GM12872 (cell line): ENCODE measurements around the gene SPZ1.

Source experiments
- TF ChIP-seq, protein P1 (sequence below): IDR thresholded peaks from 3 replicates; pipeline ENCODE4 v1.5.1; 2011; ENCODE audit warnings: low read depth, mild to moderate bottlenecking, low read length, moderate library complexity; ENCODE audit not compliant: insufficient read depth

Gene SPZ1

DNA sequence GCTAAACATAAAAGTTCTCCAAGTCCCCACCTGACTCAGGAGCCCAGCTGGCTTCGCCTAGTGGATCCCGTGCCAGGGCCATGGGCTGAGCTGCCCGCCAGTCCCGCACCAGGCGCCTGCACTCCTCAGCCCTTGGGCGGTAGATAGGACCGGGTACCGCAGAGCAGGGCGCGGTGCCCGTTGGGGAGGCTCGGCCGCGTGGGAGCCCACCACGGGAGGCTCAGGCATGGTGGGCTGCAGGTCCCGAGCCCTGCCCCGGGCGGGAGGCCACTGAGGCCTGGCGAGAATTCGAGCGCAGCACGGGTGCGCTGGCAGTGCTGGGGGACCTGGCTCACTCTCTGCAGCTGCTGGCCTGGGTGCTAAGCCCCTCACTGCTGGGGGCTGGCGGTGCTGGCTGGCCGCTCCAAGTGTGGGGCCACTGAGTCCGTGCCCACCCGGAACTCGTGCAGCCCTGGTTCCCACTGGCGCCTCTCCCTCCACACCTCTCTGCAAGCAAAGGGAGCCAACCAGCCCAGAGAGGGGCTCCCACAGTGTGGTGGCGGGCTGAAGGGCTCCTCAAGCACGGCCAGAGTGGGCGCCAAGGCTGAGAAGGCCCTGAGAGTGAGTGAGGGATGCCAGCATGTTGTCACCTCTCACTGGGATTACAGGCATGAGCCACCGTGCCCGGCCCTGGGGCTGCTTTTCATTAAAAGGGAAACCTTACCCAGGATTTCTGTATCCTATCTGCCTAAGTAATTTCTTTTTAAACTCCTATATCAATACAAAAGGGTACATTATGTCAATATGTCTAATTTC, 9.7 kb upstream of the SPZ1 start:
- TF ChIP-seq, protein P1, sequence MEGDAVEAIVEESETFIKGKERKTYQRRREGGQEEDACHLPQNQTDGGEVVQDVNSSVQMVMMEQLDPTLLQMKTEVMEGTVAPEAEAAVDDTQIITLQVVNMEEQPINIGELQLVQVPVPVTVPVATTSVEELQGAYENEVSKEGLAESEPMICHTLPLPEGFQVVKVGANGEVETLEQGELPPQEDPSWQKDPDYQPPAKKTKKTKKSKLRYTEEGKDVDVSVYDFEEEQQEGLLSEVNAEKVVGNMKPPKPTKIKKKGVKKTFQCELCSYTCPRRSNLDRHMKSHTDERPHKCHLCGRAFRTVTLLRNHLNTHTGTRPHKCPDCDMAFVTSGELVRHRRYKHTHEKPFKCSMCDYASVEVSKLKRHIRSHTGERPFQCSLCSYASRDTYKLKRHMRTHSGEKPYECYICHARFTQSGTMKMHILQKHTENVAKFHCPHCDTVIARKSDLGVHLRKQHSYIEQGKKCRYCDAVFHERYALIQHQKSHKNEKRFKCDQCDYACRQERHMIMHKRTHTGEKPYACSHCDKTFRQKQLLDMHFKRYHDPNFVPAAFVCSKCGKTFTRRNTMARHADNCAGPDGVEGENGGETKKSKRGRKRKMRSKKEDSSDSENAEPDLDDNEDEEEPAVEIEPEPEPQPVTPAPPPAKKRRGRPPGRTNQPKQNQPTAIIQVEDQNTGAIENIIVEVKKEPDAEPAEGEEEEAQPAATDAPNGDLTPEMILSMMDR: no peak

GRCh38 chr5:80315244-80315643, 4.6 kb upstream of the SPZ1 start:
- TF ChIP-seq, protein P1: no peak

DNA sequence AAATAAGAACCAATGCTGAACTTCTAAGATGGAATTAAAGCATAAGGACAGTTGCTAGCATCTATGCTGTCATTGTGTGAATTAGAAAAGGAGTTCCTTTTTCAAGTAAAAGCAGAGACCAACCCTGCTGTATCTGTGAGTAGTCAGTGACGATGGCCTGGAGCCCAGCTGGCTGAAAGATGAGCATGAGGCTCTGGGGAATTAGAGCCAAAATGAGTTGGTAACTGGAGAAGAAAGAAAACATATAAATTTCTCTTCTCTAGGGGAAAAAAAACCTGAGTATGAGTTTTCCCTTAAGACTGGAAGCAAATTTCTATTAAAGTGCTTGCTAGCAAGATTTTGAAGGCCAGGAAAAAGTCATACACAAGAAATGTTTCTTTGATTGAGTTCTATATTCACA, 1.6 kb upstream of the SPZ1 start:
- TF ChIP-seq, protein P1: no peak

DNA sequence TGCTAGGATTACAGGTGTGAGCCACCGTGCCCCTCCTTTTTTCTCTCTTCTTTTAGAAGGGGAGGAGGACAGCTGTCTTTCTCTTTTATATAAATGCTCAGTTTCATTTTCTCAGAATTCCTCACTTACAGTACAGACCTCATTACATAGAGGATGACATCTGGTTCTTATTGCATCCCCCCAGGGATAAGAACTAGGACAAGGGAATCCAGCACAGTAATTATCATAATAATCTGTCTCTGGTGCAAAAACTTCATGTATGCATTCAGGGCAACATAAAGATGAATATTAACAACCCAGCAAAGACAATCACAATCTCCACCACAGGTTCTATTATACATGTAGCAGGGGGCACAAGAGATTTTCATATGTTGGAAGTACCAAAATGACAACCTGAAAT, 5.1 kb downstream of the SPZ1 start:
- TF ChIP-seq, protein P1: no peak

- TF ChIP-seq, protein P1: no peak
Measured at GRCh38 chr5:80326468-80326867, 6.7 kb downstream of the SPZ1 start.

GRCh38 chr5:80337379-80337778, 17.6 kb downstream of the SPZ1 start:
- TF ChIP-seq, protein P1: no peak

DNA sequence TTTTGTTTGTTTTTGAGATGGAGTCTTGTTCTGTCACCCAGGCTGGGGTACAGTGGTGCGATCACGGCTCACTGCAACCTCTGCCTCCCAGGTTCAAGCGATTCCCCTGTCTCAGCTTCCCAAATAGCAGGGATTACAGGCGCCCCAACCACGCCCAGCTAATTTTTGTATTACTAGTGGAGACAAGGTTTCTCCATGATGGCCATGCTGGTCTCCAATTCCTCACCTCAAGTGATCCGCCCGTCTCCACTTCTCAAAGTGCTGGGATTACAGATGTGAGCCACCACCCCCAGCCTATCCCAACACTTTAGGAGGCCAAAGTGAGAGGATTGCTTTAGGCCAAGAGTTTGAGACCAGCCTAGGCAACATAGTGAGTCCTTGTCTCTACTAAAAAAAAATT, 19.3 kb downstream of the SPZ1 start:
- TF ChIP-seq, protein P1: no peak
